ENCODE data around the gene CHST8. TPM values are rescaled to one million over a fixed set of nuclear protein-coding genes. Genes with fewer than 3 reads are reported as not detected.

CHST8 gene
- total and polyA plus RNA-seq, 2 of the 13 experiments (the other 11 are each of a cell fraction or from before 2014, with no cell fraction given): not detected

- TF ChIP-seq MNT (IDR thresholded peaks at IDR 0.05) (0 out of 2 replicates have a peak, but pooled peaks have one; percentile 29), XRCC5 (optimal IDR thresholded peaks at IDR 0.05; ENCODE audit: low read length) (no peak)
- ChIA-PET POLR2A (no interaction called here), CTCF (ENCODE audit: low intra/inter-chr PET ratio, low total read pairs) (no interaction called here)
- Histone ChIP-seq H3K79me2 (ENCODE audit: insufficient read depth, low read length) (no peaks in the 10 kb centered on the region), H3K4me1 (ENCODE audit: insufficient read depth, low read length) (no peaks in the 10 kb centered on the region), H4K20me1 (ENCODE audit: insufficient read depth, low read length) (no peaks in the 10 kb centered on the region), H2AFZ (ENCODE audit: low read length) (no peak overlapping the region), H3K27ac (ENCODE audit: extremely low read length, insufficient read depth, low read length) (no peak overlapping the region), H3K4me3 (replicated peaks in 1 of 3; ENCODE audit: insufficient read depth in 1 of 3, low read depth in 2 of 3, low read length in 3 of 3) (no peak overlapping the region), H3K4me2 (ENCODE audit: low read depth, low read length) (no peak overlapping the region), H3K36me3 (replicated peaks in 1 of 2; ENCODE audit: control insufficient read depth in 1 of 2, insufficient read depth in 2 of 2, low read length in 2 of 2) (no peaks in the 10 kb centered on the region), H3K9me3 (ENCODE audit: low read length) (no peaks in the 10 kb centered on the region), H3K9ac (ENCODE audit: insufficient read depth, low read depth, low read length) (no peak overlapping the region), H3K27me3 (ENCODE audit: control insufficient read depth in 1 of 2, insufficient read depth in 2 of 2, low read length in 2 of 2) (peaks cover 1 to 43% of the 10 kb centered on the region in 2 experiments; a peak in 3 of 5 replicates)
- 7% methylated on average over 8 of the region's 8 CpGs for WGBS (ENCODE audit: low lambda C conversion rate)
- BruUV-seq (replicated peaks): no TSS peak
- DNase-seq (ENCODE audit: low spot score) (no peak), FAIRE-seq (no peak), ATAC-seq (no peak)
- intact Hi-C loops (cut with micrococcal nuclease; ENCODE audit: unreplicated experiment): no loop called here
- in situ Hi-C loops (cut with HindIII; ENCODE audit: extremely low pct_ligation_motif_present, low pct_unique_long_range_greater_than_20kb): no loop called here
Observed at GRCh38 chr19:33701565-33701964, 79.8 kb downstream of the CHST8 start.

- Histone ChIP-seq H3K4me3 (replicated peaks in 1 of 3; ENCODE audit: insufficient read depth in 1 of 3, low read depth in 2 of 3, low read length in 3 of 3) (no peak overlapping the region), H3K79me2 (ENCODE audit: insufficient read depth, low read length) (no peaks in the 10 kb centered on the region), H3K27ac (ENCODE audit: extremely low read length, insufficient read depth, low read length) (no peak overlapping the region), H3K4me2 (ENCODE audit: low read depth, low read length) (no peak overlapping the region), H3K4me1 (ENCODE audit: insufficient read depth, low read length) (no peaks in the 10 kb centered on the region), H3K9me3 (ENCODE audit: low read length) (no peaks in the 10 kb centered on the region), H3K9ac (ENCODE audit: insufficient read depth, low read depth, low read length) (no peak overlapping the region), H3K36me3 (replicated peaks in 1 of 2; ENCODE audit: control insufficient read depth in 1 of 2, insufficient read depth in 2 of 2, low read length in 2 of 2) (no peaks in the 10 kb centered on the region), H3K27me3 (ENCODE audit: control insufficient read depth in 1 of 2, insufficient read depth in 2 of 2, low read length in 2 of 2) (peaks cover 2 to 39% of the 10 kb centered on the region in 2 experiments; a peak in 4 of 5 replicates), H2AFZ (ENCODE audit: low read length) (no peak overlapping the region), H4K20me1 (ENCODE audit: insufficient read depth, low read length) (no peaks in the 10 kb centered on the region)
- TF ChIP-seq, protein P1, sequence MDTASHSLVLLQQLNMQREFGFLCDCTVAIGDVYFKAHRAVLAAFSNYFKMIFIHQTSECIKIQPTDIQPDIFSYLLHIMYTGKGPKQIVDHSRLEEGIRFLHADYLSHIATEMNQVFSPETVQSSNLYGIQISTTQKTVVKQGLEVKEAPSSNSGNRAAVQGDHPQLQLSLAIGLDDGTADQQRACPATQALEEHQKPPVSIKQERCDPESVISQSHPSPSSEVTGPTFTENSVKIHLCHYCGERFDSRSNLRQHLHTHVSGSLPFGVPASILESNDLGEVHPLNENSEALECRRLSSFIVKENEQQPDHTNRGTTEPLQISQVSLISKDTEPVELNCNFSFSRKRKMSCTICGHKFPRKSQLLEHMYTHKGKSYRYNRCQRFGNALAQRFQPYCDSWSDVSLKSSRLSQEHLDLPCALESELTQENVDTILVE (CRISPR knock-in tag; IDR thresholded peaks at IDR 0.05): no peak
- no peak for TF ChIP-seq ATM (IDR thresholded peaks at IDR 0.05; ENCODE audit: borderline replicate concordance)
- no TSS peak for BruUV-seq (replicated peaks)
- DNase-seq (ENCODE audit: low spot score) (no peak), ATAC-seq (no peak), FAIRE-seq (no peak)
- WGBS (ENCODE audit: low lambda C conversion rate): 14% methylated on average over 10 of the region's 21 CpGs
- CTCF ChIA-PET (ENCODE audit: low intra/inter-chr PET ratio, low total read pairs): no interaction called here
- POLR2A ChIA-PET: no interaction called here
- intact Hi-C loops (cut with micrococcal nuclease; ENCODE audit: unreplicated experiment) (no loop called here), in situ Hi-C loops (cut with HindIII; ENCODE audit: extremely low pct_ligation_motif_present, low pct_unique_long_range_greater_than_20kb) (no loop called here)
Observed at GRCh38 chr19:33702606-33703437, 81.1 kb downstream of the CHST8 start.

Data from HepG2 (cell line).